ENCODE results near the gene CRBN. TPM values are rescaled to one million over a fixed set of nuclear protein-coding genes. Genes with fewer than 3 reads are reported as not detected.

The CRBN gene
- total and polyA plus RNA-seq, 9 of the 15 experiments (the other 6 are each of a cell fraction or from before 2014, with no cell fraction given) = 40.8 to 331 (median 57.4) TPM

DNA sequence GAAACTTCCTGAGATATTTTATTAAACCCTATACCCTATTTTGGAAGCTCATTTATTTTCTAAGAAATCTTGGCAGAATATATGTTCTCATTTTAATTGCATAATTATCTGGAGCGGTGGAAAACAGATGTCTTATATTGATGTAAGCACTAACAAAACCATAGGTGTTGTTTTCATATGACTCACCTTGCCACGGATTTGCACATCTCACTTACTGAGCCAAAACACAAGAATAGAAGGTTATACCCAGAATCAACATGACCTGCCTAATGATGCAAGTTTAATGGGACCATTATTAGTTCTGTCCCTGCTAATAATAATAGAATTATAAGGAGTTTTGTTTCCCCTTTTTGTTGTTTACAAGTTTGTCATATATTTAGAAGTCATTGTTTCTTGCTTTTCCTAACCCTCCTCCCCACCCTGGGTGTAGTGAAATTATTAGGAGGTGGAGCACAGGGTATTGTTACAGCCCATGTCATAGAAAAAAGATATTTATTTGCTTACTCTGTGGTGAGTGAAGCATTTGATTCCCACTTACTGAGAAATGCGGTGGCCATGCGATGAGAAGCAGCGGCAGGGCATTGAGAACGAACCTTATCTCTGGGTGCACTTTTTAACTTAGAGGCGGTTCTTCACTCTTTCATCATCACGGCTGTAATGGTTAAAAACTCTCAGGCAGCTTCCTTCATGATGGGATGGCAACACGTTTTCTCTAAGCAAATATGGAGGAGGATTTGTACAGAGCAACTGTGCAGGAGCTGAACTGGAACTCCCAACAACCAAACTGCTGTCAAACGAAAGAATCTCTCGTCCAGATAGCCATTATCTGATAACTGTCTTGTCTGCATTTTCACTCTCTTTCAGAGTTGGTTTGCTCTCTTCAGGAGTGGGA lies 69.8 kb downstream of the CRBN start (continued):
- TF ChIP-seq GATAD2A (IDR thresholded peaks at IDR 0.05) (no peak), CEBPG (CRISPR knock-in tag; IDR thresholded peaks at IDR 0.05) (peak; percentile 41), CEBPG (tag; conservative IDR thresholded peaks at IDR 0.05 in 1 of 2, IDR thresholded peaks at IDR 0.05 in 1 of 2) (peak; percentile 44 to 45; a peak in 2 of 4 replicates), RHOXF2B (CRISPR knock-in tag; conservative IDR thresholded peaks at IDR 0.05) (no peak), NCOA4 (IDR thresholded peaks at IDR 0.05; ENCODE audit: partially characterized antibody) (no peak), TAL1 (IDR thresholded peaks at IDR 0.05) (no peak), PKNOX1 (IDR thresholded peaks at IDR 0.05) (no peak), SIN3A (IDR thresholded peaks at IDR 0.05; ENCODE audit: borderline replicate concordance in 2 of 2, control insufficient read depth in 1 of 2, low read depth in 2 of 2, low read length in 2 of 2) (no peak), ZNF707 (CRISPR knock-in tag; conservative IDR thresholded peaks at IDR 0.05) (no peak), SMARCA4 (IDR thresholded peaks at IDR 0.05) (no peak), NFRKB (IDR thresholded peaks at IDR 0.05; ENCODE audit: low read depth) (no peak), NFE2L1 (tag; IDR thresholded peaks at IDR 0.05; ENCODE audit: borderline replicate concordance, low read depth) (no peak), MEF2D (tag; conservative IDR thresholded peaks at IDR 0.05; ENCODE audit: low read depth) (peak; percentile 30; the same call in 1 of the 2 replicates), ZNF592 (IDR thresholded peaks at IDR 0.05) (no peak), ZNF57 (CRISPR knock-in tag; IDR thresholded peaks at IDR 0.05) (no peak), TCF7L2 (IDR thresholded peaks at IDR 0.05; ENCODE audit: low read depth, low read length) (no peak), HNRNPL (IDR thresholded peaks at IDR 0.05; ENCODE audit: low read depth, low read length) (no peak)
- TF ChIP-seq, protein P1, sequence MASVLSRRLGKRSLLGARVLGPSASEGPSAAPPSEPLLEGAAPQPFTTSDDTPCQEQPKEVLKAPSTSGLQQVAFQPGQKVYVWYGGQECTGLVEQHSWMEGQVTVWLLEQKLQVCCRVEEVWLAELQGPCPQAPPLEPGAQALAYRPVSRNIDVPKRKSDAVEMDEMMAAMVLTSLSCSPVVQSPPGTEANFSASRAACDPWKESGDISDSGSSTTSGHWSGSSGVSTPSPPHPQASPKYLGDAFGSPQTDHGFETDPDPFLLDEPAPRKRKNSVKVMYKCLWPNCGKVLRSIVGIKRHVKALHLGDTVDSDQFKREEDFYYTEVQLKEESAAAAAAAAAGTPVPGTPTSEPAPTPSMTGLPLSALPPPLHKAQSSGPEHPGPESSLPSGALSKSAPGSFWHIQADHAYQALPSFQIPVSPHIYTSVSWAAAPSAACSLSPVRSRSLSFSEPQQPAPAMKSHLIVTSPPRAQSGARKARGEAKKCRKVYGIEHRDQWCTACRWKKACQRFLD (CRISPR knock-in tag; IDR thresholded peaks at IDR 0.05) = no peak

All from K562 (cell line).